ENCODE measurements around the gene ANKRD44.

Gene ANKRD44

GRCh38 chr2:197137826-197138477, 172.6 kb downstream of the ANKRD44 start:
- DNase-seq, result no peak

GRCh38 chr2:197137231-197137630, 173.3 kb downstream of the ANKRD44 start:
- DNase-seq, result no peak

- DNase-seq, result no peak
These were observed 174.1 kb downstream of the ANKRD44 start for GRCh38 chr2:197136452-197136851.

GRCh38 chr2:197135806-197136205, 174.8 kb downstream of the ANKRD44 start:
- DNase-seq, result no peak

GRCh38 chr2:197134206-197134605, 176.4 kb downstream of the ANKRD44 start:
- no peak for DNase-seq

- no peak for DNase-seq
These were observed 179.1 kb downstream of the ANKRD44 start for GRCh38 chr2:197131558-197131855.

GRCh38 chr2:197130318-197130717, 180.3 kb downstream of the ANKRD44 start:
- no peak for DNase-seq

- DNase-seq, result no peak
These were observed 181.7 kb downstream of the ANKRD44 start for GRCh38 chr2:197128897-197129296.

- no peak for DNase-seq
These were observed 182.5 kb downstream of the ANKRD44 start for GRCh38 chr2:197128126-197128525.

GRCh38 chr2:197126630-197127352, 183.8 kb downstream of the ANKRD44 start:
- no peak for DNase-seq

GRCh38 chr2:197124639-197125390, 185.8 kb downstream of the ANKRD44 start:
- no peak for DNase-seq

GRCh38 chr2:197122821-197123220, 187.8 kb downstream of the ANKRD44 start:
- DNase-seq, result no peak

GRCh38 chr2:197121756-197122385, 188.7 kb downstream of the ANKRD44 start:
- no peak for DNase-seq

GRCh38 chr2:197121255-197121654, 189.3 kb downstream of the ANKRD44 start:
- no peak for DNase-seq

GRCh38 chr2:197116306-197116879, 194.2 kb downstream of the ANKRD44 start:
- no peak for DNase-seq

GRCh38 chr2:197115325-197115724, 195.3 kb downstream of the ANKRD44 start:
- DNase-seq, result no peak

GRCh38 chr2:197113275-197113711, 197.3 kb downstream of the ANKRD44 start:
- peak; percentile 45 for DNase-seq

- no peak for DNase-seq
These were observed 201.3 kb downstream of the ANKRD44 start for GRCh38 chr2:197109326-197109725.

GRCh38 chr2:197108758-197109157, 201.8 kb downstream of the ANKRD44 start:
- DNase-seq, result no peak

- DNase-seq, result no peak
These were observed 203.0 kb downstream of the ANKRD44 start for GRCh38 chr2:197107291-197108269.

GRCh38 chr2:197103363-197103762, 207.2 kb downstream of the ANKRD44 start:
- no peak for DNase-seq

GRCh38 chr2:197102231-197102630, 208.3 kb downstream of the ANKRD44 start:
- DNase-seq, result no peak

Measured in NCI-H748 treated with DMSO at 0.1 percent for 48 hours (cell line).